ENCODE data around the gene NUP37. TPM values are rescaled to one million over a fixed set of nuclear protein-coding genes. Genes with fewer than 3 reads are reported as not detected.

Gene NUP37
- 10 to 100 TPM; 59.4 to 74.7 TPM for total RNA-seq
- polyA plus RNA-seq (2013, experiment 1 of 2), result 59.1 TPM
- 57.5 TPM for polyA plus RNA-seq (2013, experiment 2 of 2)
- long read RNA-seq, experiment 1, transcript NUP37-201 (9 exons, 1,203 nt), result minor isoform, 16 of 45 reads
- long read RNA-seq, experiment 1, transcript NUP37-209 (10 exons, 2,372 nt), result major isoform, 20 of 45 reads
- long read RNA-seq, experiment 1, partial matches to known transcripts, result 3 of 45 reads
- long read RNA-seq, experiment 1, other reads (novel, unspliced or antisense), result 6 of 45 reads
- long read RNA-seq, experiment 2, transcript NUP37-209 (10 exons, 2,372 nt), result major isoform, 23 of 27 reads
- long read RNA-seq, experiment 2, partial matches to known transcripts, result 1 of 27 reads
- long read RNA-seq, experiment 2, other reads (novel, unspliced or antisense), result 2 of 27 reads
- long read RNA-seq, experiment 3, transcript NUP37-209 (10 exons, 2,372 nt), result major isoform, 107 of 124 reads
- long read RNA-seq, experiment 3, partial matches to known transcripts, result 1 of 124 reads
- long read RNA-seq, experiment 3, other reads (novel, unspliced or antisense), result 8 of 124 reads
- long read RNA-seq, experiment 4, transcript NUP37-209 (10 exons, 2,372 nt), result major isoform, 89 of 100 reads
- long read RNA-seq, experiment 4, partial matches to known transcripts, result 5 of 100 reads
- long read RNA-seq, experiment 4, other reads (novel, unspliced or antisense), result 5 of 100 reads

- 0% methylated on average over 22 to 62 of the region's 62 CpGs for WGBS, 2 experiments (ENCODE audit: insufficient coverage in 1 of 2, insufficient read length in 1 of 2)
- Histone ChIP-seq H3K4me1 (ENCODE audit: control insufficient read depth, insufficient read depth, low read length) (no peaks in the 10 kb centered on the region), H3K27me3 (ENCODE audit: control insufficient read depth, insufficient read depth, low read length, poor library complexity, severe bottlenecking) (no peaks in the 10 kb centered on the region), H3K4me3 (ENCODE audit: low read length) (peak within 1 kb of the TSS; percentile 94), H3K9me3 (ENCODE audit: control insufficient read depth, low read length) (no peaks in the 10 kb centered on the region), H3K9ac (ENCODE audit: extremely low read depth, low read length, poor library complexity, severe bottlenecking) (peak within 1 kb of the TSS; percentile 80), H3K27ac (ENCODE audit: low read depth, low read length) (peak within 1 kb of the TSS; percentile 6), H3K36me3 (ENCODE audit: control insufficient read depth, insufficient read depth, low read length) (peaks cover 27% of the 10 kb centered on the region)
- Mint-ChIP-seq H3K36me3 (ENCODE audit: low read depth) (peaks cover 16% of the 10 kb centered on the region), H3K9me3 (no peaks in the 10 kb centered on the region), H3K27me3 (ENCODE audit: insufficient read depth) (no peaks in the 10 kb centered on the region), H3K4me3 (peak within 1 kb of the TSS; percentile 78), H3K27ac (peak within 1 kb of the TSS; percentile 86), H3K4me1 (peaks cover 10% of the 10 kb centered on the region)
- DNase-seq, result peak; percentile 99
- TF ChIP-seq CTCF (conservative IDR thresholded peaks at IDR 0.05), result no peak
Observed at GRCh38 chr12:102119674-102120563, at the start of gene NUP37, which contains the start of gene PARPBP. Gene NUP37 (minus strand): TSS chr12:102120114. CDS start chr12:102118518, 1,596 bp downstream. Gene PARPBP (plus strand): TSS chr12:102120183. CDS start chr12:102123889, 3,706 bp downstream.

GRCh38 chr12:102167821-102168604, 48.1 kb upstream of the NUP37 start:
- Histone ChIP-seq H3K9me3 (ENCODE audit: control insufficient read depth, low read length) (no peaks in the 10 kb centered on the region), H3K9ac (ENCODE audit: extremely low read depth, low read length, poor library complexity, severe bottlenecking) (no peak overlapping the region), H3K36me3 (ENCODE audit: control insufficient read depth, insufficient read depth, low read length) (peaks cover 12% of the 10 kb centered on the region), H3K27me3 (ENCODE audit: control insufficient read depth, insufficient read depth, low read length, poor library complexity, severe bottlenecking) (no peaks in the 10 kb centered on the region), H3K4me1 (ENCODE audit: control insufficient read depth, insufficient read depth, low read length) (no peaks in the 10 kb centered on the region), H3K4me3 (ENCODE audit: low read length) (no peak overlapping the region), H3K27ac (ENCODE audit: low read depth, low read length) (no peak overlapping the region)
- Mint-ChIP-seq H3K27ac (no peak overlapping the region), H3K4me1 (no peaks in the 10 kb centered on the region), H3K4me3 (no peak overlapping the region), H3K36me3 (ENCODE audit: low read depth) (peaks cover 4% of the 10 kb centered on the region), H3K27me3 (ENCODE audit: insufficient read depth) (no peaks in the 10 kb centered on the region), H3K9me3 (no peaks in the 10 kb centered on the region)
- DNase-seq, result no peak
- no peak for TF ChIP-seq CTCF (conservative IDR thresholded peaks at IDR 0.05)

All from endodermal cell (in vitro differentiated cells).